HG03064 (cell line): ENCODE results near the gene ACOD1.
"Not testable (repeated sequence)": the region's sequence is repeated elsewhere in the genome, so short reads cannot be mapped to it uniquely, and the experiment has no call there.

Experiments used
- ATAC-seq: cut with Tn5 transposase; IDR thresholded peaks from one replicate; pipeline ENCODE4 v1.9.1; 2021; ENCODE audit warnings: low read depth; ENCODE audit not compliant: unreplicated experiment

ACOD1 gene

DNA sequence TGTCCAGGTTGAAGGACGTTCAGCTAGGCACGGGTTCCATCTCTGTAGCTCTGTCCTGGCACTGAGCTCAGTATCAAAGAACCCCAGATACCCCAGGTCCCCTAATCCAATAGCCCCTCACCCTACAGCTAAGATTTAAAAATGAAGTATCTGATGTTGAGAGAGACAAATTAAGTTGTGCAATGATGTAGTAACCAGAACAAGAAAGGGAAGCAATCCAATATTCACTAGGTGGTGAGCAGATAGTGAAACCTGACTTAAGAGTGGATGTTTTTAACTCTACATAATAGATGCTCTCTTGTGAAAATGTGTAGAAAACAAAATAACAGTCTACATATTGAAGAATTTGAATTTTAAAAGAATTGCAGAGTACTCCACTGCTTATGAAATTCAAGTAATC, 1.8 kb downstream of the ACOD1 start:
- ATAC-seq: no peak

DNA sequence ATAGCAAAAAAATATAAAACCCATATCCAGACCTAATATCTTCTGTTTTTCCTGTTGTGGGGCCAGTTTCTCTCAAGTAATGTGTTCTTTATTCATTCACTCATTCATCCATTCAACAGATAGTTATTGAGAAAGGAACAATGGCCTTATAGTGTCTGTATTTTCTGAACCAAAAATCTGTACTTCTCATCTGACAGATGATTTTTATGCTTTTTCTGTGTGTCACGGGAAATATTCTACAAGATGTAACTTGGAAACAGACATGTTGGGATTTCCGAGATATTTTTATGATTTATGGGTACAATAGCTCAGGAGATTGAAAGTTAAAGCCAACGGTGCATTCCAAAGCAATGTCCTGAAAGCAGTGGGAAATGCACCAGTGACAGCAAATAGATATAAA, 5.7 kb downstream of the ACOD1 start:
- ATAC-seq: no peak

DNA sequence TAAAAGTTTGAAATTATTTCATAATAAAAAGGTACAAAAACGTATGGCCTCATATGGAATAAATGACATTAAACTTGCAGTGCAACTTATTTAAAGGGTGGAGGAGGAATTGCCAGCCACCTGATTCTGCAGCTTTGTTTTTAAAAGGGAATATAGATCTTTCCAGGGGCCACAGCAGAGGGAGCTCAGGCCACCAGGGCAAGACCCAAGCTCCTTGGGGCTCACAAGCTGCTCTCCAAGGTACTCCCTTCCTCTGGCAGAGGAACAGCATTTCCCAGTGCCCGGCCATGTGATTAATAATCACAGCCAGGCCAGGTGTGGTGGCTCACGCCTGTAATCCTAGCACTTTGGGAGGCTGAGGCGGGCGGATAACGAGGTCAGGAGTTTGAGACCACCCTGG, 6.2 kb downstream of the ACOD1 start:
- ATAC-seq: no peak

DNA sequence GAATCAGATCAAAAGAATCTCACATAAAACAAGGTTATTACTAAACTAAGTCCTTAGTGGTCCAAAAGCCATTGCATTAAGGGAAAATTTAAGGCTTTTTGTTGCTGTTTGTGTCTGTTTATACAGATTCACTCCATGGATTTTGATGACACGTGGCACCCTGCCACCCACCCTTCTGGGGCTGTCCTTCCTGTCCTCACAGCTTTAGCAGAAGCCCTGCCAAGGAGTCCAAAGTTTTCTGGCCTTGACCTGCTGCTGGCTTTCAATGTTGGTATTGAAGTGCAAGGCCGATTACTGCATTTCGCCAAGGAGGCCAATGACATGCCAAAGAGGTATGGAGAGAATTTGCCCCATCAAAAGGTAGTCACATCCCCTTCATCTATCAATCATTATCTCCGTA, 6.9 kb downstream of the ACOD1 start:
- ATAC-seq: no peak

DNA sequence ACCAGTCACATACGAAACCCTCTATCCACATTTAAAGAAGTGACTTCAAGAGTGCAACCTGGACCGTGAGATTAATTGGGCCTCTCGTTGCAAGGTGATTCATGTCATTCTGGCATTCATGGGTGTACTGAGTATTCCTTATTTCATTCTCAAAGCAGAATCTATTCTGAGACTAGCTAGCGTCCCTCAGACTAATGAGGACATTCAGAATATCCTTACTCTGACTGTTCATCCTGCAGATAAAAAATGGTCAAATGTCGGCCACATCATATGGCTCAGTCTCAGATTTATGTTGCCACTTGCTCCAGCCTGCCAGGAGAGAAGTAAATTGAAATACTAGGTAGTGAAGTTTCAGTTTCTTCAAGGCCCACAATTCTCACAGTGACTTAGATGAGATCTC, 7.3 kb downstream of the ACOD1 start:
- no peak for ATAC-seq

DNA sequence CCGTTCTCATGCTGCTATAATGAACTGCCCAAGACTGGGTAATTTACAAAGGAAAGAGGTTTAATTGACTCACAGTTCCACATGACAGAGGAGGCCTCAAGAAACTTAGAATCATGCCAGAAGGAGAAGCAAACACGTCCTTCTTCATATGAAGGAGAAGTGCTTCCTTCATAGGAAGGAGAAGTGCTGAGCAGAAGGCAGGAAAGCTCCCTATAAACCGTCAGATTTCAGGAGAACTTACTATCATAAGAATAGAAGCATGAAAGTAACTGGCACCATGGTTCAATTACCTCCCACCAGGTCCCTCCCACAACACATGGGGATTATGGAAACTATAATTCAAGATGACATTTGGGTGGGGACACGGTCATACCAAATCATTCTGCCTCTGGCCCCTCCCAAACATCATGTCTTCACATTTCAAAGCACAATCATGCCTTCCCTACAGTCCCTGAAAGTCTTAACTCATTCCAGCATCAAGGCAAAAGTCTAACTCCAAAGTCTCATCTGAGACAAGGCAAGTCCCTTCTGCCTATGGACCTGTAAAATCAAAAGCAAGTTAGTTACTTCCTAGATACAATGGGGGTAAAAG, 10.6 kb downstream of the ACOD1 start:
- ATAC-seq: no peak

DNA sequence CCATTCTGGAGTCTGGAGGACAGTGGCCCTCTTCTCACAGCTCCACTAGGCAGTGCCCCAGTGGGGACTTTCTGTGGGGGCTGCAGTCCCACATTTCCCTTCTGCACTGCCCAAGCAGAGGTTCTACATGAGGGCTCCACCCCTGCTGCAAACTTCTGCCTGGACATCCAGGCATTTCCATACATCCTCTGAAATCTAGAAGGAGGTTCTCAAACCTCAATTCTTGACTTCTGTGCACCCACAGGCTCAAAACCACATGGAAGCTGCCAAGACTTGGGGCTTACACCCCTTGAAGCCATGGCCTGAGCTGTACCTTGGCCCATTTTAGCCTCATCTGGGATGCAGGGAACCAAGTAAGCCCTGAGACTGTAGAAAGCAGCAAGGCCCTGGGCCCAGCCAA, 11.4 kb downstream of the ACOD1 start:
- not testable (repeated sequence) for ATAC-seq

DNA sequence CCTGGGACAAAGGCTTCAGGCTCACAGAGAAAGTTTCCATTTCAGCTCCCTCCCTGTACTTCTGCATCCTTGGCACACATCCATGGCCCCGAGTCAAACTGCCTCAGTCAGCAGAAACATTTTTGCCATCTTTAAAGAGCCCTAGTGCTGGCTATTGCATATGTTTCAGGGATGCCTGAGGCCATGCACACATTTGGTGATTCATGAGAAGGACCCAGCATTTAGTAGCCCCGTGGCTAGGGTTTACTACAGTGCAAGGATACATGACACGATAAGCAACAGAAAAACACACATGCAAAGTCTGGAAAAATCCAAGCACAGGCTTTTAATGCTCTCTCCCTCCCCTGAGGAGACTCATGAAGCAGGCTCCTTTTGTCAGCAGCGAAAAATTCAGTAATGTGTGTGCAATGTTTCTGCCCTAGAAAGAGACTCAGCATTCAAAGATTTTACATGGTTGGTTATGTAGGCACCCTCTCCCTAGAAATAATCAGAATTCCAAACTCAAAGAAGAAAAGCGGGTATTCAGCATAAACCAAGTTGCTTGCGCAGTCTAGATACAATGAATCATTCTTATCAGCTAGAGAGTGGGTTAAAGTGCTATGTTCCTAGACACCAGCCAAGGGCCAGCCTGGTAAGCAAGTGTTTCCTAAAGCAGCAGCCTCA, 17.6 kb downstream of the ACOD1 start:
- ATAC-seq: no peak

DNA sequence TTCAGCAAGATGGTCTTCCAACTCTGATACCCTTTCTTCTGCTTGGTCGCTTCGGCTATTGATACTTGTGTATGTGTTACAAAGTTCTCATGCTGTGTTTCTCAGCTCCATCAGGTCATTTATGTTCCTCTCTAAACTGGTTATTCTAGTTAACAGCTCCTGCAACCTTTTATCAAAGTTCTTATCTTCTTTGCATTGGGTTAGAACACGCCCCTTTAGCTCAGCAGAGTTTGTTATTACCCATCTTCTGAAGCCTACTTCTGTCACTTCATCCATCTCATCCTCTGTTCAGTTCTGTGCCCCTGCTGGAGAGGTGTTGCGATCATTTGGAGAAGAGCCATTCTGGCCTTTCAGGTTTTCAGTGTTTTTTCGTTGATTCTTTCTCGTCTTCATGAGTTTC, 18.7 kb downstream of the ACOD1 start:
- no peak for ATAC-seq

DNA sequence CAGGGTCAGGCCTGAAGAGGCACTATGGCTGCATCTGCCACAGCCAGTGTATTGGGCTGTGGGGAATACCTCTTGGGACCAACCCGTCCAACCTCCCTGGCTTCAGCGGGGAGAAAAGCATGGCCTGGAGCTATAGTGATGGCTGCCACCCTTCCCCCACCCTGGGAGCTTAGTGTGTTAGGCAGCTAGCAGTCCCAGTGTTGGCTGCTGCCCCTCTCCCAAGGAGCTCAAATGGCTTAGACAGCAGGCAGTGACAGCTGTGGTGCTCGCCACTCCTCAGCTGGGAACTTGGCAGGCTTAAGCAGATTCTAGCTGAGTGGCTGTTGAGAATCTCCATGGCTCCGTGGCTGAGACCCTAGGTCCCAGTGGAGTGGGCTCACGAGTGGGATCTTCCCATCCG, 19.7 kb downstream of the ACOD1 start:
- no peak for ATAC-seq

DNA sequence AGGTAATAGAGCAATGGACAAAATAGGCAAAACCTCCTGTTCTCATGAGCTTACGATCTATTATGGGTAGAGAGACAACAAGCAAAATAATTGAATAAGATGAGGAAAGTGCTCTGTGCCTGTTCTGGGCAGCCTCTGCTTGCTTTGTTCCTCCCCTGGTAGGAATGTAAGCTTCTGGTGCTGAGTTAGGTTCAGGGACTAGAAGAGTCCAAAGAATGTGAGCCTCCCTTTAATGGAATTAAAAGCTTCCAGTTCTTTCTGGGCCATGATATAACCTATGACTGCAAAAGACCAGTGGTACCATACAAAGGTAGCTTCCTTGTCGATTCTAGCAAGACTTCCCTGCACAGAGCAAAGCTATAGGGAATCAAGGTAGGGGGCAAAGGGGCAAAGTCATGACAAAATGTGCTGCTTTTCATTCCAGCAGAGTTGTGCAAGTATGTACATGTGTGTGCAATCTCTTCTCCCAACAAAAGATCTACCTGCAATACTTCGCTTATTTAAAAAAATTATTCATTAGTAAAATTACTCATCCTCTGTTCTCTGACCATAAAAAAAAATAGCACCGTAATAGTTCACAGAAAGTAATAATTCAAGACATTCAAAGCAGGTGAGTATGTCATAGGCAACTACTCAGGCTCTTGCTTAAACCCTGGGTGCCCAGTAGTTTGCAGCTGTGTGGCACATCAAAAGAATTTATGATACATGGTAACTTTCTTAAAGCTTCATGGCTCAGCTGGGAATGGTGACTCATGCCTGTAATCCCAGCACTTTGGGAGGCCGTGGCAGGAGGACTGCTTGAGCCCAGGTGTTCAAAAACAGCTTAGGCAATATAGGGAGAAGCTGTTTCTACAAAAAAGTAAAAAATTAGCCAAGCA, 21.4 kb downstream of the ACOD1 start:
- ATAC-seq: no peak

DNA sequence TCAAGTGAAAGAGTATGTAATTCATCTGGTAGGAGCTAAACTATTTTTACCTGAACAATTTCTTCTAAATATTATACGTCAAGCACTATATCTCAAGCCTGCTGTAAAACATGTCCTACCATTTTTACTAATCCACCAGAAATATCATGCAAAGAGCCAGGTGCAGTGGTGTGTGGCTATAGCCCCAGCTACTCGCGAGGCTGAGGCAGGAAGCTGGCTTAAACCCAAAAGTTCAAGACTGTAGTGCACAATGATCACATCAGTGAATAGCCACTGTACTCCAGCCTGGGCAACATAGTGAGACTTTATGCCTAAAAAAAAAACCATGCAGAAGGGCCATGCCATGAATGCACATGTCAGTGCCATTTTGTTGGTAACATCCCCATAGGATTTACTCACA, 22.9 kb downstream of the ACOD1 start:
- peak; percentile 69 for ATAC-seq

DNA sequence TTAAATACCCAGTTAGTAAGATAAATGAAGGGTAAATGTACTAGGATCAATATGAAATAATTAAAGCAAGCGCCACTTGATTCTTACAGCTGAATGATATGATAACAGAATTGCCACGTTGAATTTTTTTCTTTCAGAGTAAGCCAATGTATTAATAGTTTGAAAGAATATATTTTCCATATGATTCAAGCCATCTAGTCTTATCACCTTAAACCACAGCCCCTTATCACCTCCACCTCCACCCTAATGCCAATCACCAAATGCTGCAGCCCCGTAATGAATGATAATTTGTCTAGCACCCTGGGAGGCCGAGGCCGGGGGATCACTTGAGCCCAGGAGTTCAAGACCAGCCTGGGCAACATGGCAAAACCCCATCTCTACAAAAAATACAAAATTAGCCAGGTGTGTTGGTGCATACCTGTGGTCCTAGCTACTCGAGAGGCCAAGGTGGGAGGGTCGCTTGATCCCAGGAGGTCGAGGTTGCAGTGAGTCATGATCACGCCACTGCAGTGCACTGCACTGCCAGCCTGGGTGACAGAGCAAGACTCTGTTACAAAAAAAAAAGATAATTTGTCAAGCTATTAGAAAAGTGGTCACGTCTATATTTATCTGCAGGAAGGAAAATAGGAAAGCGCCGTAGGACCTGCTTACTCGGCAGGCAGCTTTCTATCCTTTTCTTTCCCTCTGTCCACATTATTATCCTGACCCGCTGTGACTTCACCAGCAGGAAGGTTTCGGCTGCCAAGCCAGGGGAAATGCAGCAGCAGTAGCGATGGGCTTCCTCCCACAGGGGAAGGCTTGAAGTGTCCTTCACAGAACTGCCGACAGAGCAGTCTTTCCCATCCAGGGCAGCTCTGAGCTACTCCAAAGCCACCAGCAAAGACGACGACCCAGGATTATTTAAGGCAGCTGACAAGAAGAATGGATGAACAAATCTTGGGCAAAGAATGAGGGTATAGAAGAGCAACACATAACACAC, 23.8 kb downstream of the ACOD1 start:
- no peak for ATAC-seq

DNA sequence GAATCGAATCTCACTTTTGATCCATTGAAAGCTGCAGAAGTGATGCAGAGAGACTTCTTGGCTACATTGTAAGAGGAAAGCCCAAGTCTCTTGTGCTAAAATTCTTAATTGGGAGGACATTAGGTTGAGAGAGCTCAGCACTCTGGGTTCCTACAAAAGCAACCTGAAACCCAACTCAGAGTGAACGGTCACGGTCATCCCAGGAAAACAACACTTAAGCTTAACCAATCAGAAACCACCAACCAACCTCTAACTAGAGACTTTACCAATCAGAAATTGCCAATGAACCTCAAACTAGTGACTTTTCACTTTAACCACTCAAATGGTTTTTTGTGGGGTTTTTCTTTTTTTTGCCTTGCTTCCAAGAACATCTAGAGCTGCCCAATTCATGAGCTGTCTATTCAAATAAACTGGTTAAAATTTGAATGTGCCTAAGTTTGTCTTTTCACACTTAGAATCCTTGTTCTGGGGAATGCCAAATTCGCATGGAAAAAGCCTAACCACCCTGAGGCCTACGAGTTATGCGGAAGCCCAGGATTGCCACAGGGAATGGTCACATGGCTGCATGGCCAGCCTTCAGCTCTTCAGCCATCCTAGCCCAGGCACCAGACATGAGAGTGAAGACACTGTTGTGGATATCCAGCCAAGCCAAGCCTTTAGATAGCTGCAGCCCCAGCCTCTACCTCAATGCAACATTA, 25.8 kb downstream of the ACOD1 start:
- no peak for ATAC-seq

DNA sequence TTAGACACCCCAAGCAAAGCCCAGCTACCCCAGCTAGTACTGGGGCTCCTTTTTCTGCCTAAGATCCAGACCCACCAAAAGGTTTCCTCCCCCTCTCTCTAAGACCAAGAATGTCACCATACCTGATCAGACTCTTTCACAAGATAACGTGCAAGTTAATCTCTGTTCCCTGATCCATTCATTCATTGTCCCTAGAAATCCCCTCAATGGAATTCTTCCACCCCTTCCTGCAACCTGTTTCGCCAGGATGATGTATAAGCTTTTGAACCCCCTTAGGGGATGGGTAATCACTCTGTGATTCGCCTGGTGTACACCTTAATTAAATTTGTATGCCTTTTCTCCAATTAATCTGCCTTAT, 26.3 kb downstream of the ACOD1 start:
- ATAC-seq: no peak

DNA sequence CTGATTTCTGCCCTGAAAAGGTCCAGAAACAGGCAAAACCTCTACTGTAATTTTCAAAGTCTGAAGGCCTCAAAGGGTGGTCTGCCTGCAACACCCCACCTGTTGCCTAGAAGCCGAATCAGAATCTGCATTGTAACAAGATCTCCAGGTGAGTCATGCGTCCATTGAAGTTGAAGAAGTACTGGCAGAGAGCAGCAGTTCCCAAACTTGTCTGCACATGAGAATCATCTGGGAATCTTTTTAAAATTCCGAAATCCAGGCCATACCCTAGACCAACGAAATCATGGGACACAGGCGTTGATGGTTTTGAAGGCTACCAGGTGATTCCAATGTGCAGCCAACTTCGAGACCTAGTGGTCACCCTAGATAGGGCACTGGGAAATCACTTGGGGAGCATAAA, 27.6 kb downstream of the ACOD1 start:
- no peak for ATAC-seq

DNA sequence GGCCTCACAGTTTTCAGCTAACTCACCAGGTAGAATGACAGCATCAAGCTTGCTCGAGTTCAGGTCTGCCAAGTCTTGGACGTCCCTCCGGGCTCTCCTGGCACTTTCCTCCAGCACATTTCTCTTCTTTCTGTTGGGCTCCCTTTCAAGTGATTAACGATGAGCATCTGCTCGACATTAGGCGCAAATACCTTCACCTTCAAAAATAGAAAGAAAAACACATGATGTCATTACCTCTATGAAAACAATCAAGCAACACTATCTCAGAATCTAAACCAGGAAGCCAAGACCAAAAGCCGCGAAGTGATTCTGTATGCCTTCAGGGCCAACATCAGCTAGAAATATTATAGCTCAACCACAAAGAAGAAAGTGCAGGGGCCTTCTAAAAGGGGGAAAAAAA, 28.2 kb downstream of the ACOD1 start:
- no peak for ATAC-seq

DNA sequence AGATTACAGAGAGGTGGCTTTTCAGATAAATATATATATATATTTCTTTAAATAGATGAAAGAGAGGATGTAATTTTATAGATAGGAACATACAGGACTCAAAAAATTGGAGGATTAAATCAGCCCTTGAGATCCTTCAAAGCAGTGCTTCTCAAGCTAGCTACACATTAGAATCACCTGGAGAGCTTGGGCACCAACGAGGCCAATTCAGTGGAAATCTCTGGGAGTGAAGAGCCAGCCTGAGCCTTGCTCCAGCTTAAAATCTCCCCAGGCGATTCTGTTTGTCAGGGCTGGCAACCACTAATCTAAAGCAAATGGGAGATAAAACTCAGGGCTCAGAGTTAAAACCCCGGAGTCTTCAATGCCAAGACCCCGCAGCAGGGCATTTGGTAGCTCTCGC, 28.6 kb downstream of the ACOD1 start:
- no peak for ATAC-seq

DNA sequence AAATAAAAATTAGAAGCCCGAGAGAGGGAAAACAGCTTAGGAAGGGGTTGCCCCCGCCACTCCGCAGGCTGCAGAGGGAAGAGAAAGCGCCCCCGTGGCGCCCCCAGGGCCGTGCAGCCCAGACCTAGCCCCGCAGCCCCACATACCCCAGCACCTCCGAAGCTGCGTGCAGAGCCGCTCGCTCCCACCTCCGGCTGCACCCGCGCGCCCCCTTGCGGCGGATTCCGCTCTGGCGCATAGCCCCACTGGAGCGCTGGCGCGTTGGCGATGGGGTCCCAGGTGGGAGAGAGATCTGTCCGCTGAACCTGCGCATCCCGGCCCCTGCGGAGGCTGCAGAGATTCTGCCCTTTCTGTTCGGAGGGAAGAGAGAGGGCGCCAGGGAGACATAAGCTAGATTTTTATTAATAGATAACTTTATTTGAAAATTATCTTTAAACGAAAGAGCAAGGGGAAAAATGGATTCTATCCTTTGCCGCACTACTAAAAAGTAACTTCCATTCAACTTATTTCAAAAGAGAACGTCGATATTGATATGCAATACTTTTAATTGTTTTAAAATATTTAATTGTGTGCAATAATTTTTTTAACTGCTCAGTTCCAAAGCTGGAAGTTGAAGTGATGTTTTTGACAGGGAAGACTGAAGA, 31.9 kb downstream of the ACOD1 start:
- ATAC-seq: peak; percentile 99

DNA sequence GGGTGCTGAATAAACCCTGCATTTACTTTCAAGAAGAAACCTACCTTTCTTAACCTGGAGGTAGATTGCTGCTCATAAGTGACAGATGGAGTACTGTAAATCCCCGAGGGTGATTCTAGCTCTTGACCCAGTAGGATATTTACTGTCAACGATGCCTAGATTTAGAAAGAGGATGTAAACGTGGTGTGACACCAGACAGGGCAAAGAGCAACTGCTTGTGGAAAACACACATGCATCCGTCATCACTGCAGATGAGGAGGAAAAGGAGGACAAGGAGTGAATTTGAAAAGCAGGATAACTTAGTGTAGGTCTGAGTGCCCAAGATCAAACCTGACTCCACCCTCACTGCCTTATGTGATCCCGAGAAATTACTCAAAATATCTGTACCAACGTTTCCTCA, 33.8 kb downstream of the ACOD1 start:
- ATAC-seq: no peak
